GM19351 (cell line): ENCODE results near the gene CNTFR.

ENCODE experiments used
- ATAC-seq: cut with Tn5 transposase; IDR thresholded peaks from one replicate; pipeline ENCODE4 v1.9.1; 2021; ENCODE audit warnings: mild to moderate bottlenecking, moderate library complexity; ENCODE audit not compliant: unreplicated experiment

Gene CNTFR

DNA sequence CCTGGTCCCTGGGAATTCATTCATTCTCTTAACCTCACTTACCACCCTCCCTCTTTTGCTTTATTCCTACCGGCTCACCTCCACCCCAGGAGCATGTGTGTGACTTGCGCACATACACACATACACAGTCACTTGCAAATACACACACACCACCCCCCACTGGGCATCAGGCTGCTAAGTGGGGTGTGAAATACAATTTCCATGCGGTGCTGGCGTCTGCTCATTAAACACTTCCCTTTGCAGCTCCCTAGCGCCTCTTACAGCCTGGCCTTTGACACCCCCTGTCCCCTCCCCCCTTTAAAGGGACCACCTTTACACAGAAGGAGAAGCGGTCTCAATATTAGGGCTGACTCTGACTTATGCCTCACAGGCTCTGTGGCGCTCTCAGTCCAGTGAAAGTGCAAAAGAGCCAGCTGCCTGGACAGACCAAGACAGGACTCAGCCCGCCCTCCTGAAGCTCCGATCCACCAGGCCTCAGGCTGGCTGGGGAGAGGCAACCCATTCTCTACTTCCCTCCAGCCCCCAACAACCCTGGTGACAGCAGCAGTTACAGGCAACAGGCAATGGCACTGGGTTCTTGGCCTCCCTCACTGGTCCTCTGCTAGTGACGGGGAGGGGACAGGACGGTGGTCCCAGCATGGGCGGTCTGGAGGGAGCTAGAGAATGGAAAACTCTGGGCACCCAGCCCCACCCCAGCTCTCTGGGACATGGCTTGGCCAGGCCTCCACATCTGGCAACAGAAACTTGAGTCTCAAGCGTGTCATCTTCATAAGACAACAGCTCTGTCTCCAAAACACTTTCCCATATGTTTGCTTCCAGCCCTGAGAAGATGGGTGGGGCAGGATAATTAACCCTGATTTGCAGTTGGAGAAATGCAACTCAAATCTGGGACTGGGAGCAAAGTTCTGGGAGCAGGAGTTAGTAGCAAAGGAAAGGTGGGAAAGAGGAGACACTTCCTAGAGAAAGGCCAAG is 78.7 kb downstream of the CNTFR start:
- no peak for ATAC-seq

- no peak for ATAC-seq
Observed at GRCh38 chr9:34508951-34509350, 80.6 kb downstream of the CNTFR start.

- no peak for ATAC-seq
Observed at GRCh38 chr9:34508463-34508862, 81.1 kb downstream of the CNTFR start.

DNA sequence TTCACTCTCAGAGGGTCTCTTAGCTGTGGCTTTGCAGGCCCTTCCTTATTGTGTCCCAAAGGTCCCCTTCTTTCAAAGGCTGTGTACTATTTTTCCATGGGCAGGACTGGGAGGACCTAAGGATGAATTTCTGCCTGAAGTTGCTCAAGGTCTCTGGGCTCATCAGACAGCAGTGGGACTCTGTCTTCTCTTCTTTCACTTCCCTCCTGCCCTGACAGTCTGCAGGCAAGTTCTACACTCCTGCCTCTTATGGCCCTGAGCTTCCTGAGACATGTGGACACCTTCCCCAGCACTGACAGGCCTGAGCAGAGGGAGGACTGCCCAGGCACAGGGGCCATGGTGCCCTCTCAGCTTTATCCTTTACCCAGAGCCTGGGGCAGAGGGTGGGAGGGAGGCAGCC is 81.6 kb downstream of the CNTFR start:
- ATAC-seq: no peak

DNA sequence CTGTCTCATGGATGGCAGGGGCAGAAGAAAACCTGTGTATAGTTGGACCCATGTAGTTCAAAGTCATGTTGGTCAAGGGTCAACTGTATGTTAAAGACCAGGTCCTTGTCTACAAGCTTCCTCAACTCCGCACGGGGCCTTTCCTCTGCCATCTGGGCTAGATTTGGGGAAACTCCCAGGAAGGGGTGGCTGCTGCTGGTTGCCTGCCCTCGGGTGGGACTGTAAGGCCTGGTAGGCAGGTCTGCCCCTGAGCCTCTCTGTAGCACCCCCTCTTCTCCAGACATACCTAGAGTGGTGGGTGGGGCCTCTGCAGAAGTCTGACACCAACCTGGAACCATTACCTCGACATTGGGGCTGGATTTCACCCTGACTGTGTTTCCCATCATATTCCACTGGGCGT is 82.0 kb downstream of the CNTFR start:
- no peak for ATAC-seq

DNA sequence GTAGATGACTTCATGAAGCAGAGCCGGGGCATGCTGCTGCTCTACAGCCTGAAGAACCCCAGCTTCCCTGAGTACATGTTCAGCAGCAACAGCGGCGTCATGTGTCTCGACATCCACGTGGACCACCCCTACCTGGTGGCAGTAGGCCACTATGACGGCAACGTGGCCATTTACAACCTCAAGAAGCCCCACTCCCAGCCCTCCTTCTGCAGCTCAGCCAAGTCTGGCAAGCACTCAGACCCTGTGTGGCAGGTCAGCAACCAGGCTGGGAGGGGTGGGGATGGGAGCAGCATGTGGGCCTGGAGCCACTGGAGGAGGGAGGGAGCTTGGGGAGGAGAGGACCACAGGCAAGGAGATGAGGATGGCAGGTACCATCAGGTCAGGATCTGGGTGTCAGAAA is 82.9 kb downstream of the CNTFR start:
- ATAC-seq: no peak

- no peak for ATAC-seq
Observed at GRCh38 chr9:34505370-34506120, 84.0 kb downstream of the CNTFR start.

DNA sequence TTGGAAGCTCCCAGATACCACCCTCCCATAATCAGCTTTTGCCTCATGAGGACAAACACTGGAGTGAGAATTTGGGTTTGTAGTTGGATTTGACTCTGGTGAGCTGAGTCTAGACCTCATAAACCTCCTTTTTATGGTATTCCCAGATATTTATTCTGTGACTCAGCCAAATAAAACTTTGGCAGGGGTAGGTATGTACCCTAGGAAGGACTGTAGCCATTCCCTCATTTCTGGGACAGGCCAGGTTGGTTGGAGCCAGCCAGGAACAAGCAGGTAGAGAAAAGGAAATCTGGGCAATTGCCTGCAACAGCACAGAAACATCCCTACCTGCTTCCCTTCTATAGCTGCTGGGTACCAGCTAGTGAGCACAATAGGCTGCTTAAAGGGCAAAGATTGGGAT is 86.1 kb downstream of the CNTFR start:
- no peak for ATAC-seq

GRCh38 chr9:34502891-34503290 is 86.6 kb downstream of the CNTFR start:
- no peak for ATAC-seq

DNA sequence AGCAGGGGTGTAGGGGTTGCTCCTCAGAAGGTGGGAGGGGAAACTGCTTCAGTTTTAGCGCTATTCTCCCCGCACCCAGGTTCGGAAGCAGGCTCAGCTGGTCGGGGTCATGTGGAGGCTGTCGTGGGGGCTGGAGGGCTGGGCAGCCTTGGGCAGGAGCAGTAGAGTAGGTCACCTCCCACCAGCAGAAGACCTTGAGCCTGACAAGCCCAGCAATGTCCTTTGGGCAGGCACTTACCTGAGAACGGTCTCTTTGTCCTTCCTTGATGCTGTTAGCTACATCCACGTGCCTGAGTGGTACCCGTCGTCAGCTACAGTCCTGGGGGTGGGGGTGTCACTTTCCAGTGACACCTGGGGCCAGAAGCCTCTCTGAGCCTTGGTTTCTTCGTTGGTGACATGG is 87.1 kb downstream of the CNTFR start:
- ATAC-seq: no peak

- ATAC-seq: no peak
Observed at GRCh38 chr9:34501889-34502425, 87.6 kb downstream of the CNTFR start.
